Measurements from ENCODE around the gene BBX.

The BBX gene

GRCh38 chr3:107682580-107682979 lies 159.8 kb downstream of the BBX start:
- TF ChIP-seq POLR2AphosphoS5 (IDR thresholded peaks at IDR 0.05; ENCODE audit: low read depth, low read length), result no peak
- TF ChIP-seq TAF1 (IDR thresholded peaks at IDR 0.05; ENCODE audit: borderline replicate concordance, insufficient read depth, low read length), result no peak
- TF ChIP-seq REST (IDR thresholded peaks at IDR 0.05; ENCODE audit: insufficient read depth in 1 of 2, low read depth in 2 of 2, low read length in 2 of 2), result no peak
- TF ChIP-seq SIN3A (IDR thresholded peaks at IDR 0.05; ENCODE audit: borderline replicate concordance, insufficient read depth, low read length), result no peak
- no peak for TF ChIP-seq FOXP2 (optimal IDR thresholded peaks at IDR 0.05; ENCODE audit: borderline replicate concordance, extremely low read depth, extremely low read length, insufficient read depth)

- TF ChIP-seq TAF1 (IDR thresholded peaks at IDR 0.05; ENCODE audit: borderline replicate concordance, insufficient read depth, low read length) (no peak), SIN3A (IDR thresholded peaks at IDR 0.05; ENCODE audit: borderline replicate concordance, insufficient read depth, low read length) (no peak), REST (IDR thresholded peaks at IDR 0.05; ENCODE audit: insufficient read depth in 1 of 2, low read depth in 2 of 2, low read length in 2 of 2) (no peak), FOXP2 (optimal IDR thresholded peaks at IDR 0.05; ENCODE audit: borderline replicate concordance, extremely low read depth, extremely low read length, insufficient read depth) (no peak), POLR2AphosphoS5 (IDR thresholded peaks at IDR 0.05; ENCODE audit: low read depth, low read length) (no peak)
These were observed 160.7 kb downstream of the BBX start for GRCh38 chr3:107683447-107683846.

GRCh38 chr3:107684431-107684925 lies 161.7 kb downstream of the BBX start:
- TF ChIP-seq REST (IDR thresholded peaks at IDR 0.05; ENCODE audit: insufficient read depth in 1 of 2, low read depth in 2 of 2, low read length in 2 of 2) (no peak), SIN3A (IDR thresholded peaks at IDR 0.05; ENCODE audit: borderline replicate concordance, insufficient read depth, low read length) (no peak), TAF1 (IDR thresholded peaks at IDR 0.05; ENCODE audit: borderline replicate concordance, insufficient read depth, low read length) (no peak), FOXP2 (optimal IDR thresholded peaks at IDR 0.05; ENCODE audit: borderline replicate concordance, extremely low read depth, extremely low read length, insufficient read depth) (no peak), POLR2AphosphoS5 (IDR thresholded peaks at IDR 0.05; ENCODE audit: low read depth, low read length) (no peak)

- TF ChIP-seq TAF1 (IDR thresholded peaks at IDR 0.05; ENCODE audit: borderline replicate concordance, insufficient read depth, low read length) (no peak), FOXP2 (optimal IDR thresholded peaks at IDR 0.05; ENCODE audit: borderline replicate concordance, extremely low read depth, extremely low read length, insufficient read depth) (no peak), SIN3A (IDR thresholded peaks at IDR 0.05; ENCODE audit: borderline replicate concordance, insufficient read depth, low read length) (no peak), REST (IDR thresholded peaks at IDR 0.05; ENCODE audit: insufficient read depth in 1 of 2, low read depth in 2 of 2, low read length in 2 of 2) (no peak), POLR2AphosphoS5 (IDR thresholded peaks at IDR 0.05; ENCODE audit: low read depth, low read length) (no peak)
These were observed 162.6 kb downstream of the BBX start for GRCh38 chr3:107685383-107685782.

Data from PFSK-1 (cell line).